AG08395 (cell line): ENCODE results near the gene PIGU.
"Not testable (repeated sequence)": the region's sequence is repeated elsewhere in the genome, so short reads cannot be mapped to it uniquely, and the experiment has no call there.

ENCODE experiments used
- DNase-seq: peaks from one replicate; pipeline ENCODE4 v3.0.0; 2012; ENCODE audit warnings: mixed read lengths, low spot score

The PIGU gene

DNA sequence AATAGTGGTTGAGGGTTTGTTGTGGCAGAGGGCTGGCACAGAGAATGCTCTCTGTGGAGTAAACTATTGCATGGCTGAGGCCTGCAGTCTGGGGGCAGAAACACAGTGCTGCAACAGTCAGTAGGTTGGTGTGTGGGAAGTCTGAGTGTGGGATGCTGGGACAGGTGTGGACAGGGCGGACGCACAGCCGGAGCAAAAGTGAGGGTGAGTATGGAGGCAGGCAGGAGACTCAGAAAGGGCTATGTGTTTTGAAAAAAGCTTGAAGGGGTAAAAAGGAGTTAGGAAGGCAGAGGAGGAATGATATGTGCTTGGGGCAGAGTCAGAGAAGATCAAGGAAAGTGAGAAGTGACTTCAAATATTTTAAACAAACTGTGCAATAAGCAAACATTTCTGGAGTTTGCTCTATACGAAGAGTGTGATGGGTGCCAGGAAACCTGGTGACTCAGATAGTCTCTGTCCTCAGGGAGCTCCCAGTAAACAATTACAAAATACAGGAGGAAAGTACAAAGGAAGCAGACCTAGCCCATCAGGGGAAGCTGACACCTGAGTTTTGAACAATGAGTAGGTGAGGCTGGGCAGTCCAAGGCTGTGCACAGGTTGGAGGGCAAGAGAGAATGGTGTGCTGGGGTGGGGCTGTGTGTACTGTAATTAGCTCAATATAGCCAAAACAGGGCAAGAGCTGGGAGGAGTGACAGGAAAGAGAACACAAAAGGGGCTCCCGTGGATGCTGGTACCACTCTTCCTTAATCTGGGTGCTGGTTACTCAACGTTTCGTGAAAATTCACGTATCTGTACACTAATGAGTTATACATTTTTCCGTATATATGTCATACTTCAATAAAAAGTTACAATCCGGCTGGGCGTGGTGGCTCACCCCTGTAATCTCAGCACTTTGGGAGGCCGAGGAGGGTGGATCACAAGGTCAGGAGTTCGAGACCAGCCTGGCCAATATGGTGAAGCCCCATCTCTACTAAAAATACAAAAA is 55.2 kb downstream of the PIGU start:
- DNase-seq, result peak; percentile 23

DNA sequence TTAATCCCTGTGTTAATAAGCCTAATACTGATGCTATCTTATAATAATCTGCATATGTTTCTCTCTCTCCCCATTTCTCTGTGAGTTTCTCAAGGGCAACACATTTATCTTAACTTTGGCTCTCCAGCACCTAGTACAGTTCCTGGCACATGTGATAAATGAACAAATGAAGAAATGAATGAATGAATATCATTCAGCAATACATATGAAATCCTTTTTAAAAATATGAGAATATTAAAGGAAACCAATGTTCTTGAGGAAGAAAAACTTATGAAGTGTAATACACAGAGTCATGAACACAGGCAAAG is 55.9 kb downstream of the PIGU start:
- DNase-seq, result no peak

DNA sequence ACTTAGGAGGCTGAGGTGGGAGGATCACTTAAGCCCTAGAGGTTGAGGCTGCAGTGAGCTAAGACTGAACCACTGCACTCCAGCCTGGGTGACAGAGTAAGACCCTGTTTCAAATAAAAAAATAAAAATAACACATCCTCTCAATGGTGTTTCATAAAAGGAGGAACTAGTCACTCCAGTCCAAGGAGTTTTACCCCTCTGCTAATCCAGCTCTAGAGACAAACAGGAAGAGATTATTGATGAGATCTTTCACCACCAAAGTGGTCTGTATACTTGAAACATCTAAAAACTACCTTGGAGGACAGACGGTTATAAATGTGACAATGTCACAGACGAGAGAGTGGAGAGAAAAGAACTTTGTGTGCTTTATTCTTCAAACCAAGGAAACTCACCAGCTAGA is 58.2 kb downstream of the PIGU start:
- no peak for DNase-seq

DNA sequence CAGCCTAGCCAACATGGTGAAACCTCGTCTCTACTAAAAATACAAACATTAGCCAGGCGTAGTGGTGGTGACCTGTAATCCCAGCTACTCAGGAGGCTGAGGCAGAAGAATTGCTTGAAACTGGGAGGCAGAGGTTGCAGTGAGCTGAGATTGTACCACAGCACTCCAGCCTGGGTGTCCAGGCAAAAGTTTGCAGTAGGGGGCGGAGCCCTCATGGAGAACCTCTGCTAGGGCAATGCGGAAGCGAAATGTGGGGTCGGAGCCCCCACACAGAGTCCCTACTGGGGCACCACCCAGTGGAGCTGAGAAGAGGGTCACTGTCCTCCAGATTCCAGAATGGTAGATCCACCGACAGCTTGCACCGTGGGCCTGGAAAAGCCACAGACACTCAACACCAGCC is 60.0 kb downstream of the PIGU start:
- DNase-seq, result not testable (repeated sequence)

DNA sequence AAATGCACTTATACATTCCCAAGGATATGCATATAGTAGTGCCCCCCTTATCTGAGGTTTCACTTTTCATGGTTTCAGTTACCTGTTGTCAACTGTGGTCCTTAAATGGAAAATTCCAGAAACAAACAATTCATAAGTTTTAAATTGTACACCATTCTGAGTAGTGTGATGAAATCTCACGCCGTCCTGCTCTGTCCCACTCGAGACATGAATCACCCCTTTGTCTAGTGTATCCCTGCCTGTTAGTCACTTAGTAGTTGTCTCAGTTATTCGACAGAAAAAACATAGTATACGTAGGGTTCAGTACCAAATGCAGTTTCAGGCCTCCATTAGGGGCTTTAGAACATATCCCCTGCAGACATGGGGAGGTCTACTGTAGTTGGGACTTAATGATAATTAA is 61.4 kb downstream of the PIGU start:
- no peak for DNase-seq

DNA sequence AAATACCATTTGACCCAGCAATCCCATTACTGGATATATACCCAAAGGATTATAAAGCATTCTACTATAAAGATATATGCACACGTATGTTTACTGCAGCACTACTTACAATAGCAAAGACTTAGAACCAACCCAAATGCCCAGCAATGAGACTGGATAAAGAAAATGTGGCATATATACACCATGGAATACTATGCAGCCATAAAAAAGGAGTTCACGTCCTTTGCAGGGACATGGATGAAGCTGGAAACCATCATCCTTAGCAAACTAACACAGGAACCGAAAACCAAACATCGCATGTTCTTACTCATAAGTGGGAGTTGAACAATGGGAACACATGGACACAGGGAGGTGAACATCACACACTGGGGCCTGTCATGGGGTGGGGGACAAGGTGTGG is 64.9 kb downstream of the PIGU start:
- not testable (repeated sequence) for DNase-seq

DNA sequence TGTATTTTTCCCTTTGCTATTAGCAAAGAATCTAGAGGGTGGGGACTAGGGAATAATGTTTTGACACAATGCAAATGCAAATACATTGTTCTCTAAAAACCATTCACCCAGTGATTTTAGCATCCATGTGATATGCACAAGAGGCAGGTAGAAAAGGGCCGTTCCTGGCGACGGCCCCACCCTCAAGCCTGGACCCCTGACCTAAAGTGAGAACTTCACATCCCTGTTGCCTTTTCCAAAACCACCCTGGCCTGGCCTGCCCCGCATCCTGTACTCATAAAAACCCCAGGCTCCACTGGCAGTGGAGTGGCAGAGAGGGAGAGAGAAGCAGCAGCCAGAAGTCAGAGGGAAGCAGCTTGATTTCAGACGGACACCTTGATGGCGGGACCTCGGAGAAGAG is 69.8 kb downstream of the PIGU start:
- DNase-seq, result no peak

DNA sequence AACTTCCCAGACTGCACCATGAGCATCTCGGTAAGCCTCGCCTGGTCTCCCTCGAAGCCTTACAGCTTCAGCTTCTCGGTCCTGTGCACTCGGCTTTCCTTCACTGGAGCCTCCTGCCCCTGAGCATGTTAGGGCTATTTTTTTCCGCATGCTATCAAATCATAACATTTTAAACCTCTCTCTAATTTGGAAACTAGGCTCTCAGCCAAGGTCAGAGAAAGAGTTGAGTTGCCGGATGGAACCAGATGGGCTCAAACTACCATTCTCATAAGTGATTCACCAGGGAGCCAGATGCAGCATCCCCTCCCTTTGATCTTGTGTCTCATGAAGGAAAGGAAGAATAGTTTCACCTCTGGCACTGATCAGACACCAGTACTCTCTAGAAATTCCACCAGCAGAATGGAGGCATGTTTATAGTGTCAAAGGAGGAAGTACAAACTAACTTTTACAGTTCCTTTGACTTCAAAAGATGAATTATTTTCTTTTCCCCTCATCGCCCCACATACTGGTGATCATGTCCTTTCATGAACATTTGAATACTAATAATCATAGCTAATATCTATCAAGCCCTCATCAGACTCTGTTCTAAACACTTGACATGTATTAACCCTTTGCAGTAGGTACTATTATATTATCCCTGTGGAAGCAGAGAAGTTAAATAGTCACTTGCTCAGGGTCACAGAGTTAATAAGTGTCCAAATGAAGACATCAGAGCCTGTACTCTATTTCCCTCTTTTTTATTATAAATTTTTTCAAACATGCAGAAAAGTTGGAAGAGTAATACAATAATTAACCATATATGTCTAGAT is 71.7 kb downstream of the PIGU start:
- peak; percentile 79 for DNase-seq

DNA sequence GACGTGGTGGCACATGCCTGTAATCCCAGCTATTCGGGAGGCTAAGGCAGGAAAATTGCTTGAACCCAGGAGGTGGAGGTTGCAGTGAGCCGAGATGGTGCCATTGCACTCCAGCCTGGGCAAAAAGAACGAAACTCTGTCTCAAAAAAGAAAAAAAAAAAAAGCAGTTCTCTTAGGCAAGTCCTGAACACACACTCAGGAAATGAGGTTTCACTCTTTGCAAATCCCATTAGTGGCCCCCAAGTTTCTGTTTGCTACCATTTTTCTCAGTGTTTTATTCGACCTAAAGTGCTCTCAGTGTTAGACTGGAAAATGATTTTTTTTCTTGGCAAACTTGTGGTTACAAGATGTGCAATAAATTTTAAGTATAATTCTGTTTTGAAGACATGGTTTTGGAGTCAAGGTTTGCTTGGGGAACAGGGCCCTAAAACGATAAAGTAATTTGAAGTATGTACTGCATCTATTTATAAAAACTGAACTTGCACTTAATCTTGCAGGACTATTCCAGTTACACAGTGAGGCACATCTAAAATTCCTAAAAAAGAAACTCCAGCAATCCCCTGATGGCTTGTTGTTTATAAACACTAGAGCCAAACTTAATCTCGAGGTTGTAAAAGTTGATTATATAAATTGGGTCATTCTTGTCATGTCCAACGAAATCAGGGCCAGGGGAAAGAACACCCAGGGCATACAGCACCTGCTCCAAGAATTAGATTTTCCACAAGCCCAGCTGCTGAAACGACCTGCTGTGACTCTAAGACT is 75.8 kb downstream of the PIGU start:
- no peak for DNase-seq

DNA sequence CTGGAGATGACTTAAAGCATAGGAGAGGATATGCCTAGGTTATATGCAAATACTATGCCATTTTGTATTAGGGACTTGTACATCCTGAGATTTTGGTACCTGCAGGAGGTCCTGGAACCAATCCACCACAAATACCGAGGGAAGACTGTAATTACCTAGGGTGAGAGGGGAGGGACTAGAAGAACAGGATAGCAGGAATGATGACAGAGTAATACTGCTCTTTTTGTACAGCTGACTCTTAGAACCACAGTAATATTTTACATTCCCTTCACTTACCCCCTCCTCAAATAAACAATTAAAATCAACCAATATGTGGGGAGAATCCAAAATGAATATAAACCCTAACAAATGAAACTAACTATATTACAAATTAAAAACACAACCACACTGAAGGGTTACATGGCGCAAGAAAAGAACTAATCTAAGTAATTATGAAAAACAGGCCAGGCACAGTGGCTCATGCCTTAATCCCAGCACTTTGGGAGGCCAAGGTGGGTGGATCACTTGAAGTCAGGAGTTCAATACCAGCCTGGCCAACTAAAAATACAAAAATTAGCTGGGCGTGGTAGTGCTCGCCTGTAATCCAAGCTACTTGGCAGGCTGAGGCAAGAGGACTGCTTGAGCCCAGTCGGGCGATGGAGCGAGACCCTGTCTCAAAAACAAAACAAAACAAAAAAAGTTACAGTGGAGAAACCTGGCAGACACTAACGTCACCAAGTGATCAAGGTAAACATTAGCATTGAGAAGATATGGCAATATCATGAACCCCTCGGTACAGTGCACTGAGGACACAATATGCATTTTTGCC is 81.3 kb downstream of the PIGU start:
- DNase-seq, result no peak

DNA sequence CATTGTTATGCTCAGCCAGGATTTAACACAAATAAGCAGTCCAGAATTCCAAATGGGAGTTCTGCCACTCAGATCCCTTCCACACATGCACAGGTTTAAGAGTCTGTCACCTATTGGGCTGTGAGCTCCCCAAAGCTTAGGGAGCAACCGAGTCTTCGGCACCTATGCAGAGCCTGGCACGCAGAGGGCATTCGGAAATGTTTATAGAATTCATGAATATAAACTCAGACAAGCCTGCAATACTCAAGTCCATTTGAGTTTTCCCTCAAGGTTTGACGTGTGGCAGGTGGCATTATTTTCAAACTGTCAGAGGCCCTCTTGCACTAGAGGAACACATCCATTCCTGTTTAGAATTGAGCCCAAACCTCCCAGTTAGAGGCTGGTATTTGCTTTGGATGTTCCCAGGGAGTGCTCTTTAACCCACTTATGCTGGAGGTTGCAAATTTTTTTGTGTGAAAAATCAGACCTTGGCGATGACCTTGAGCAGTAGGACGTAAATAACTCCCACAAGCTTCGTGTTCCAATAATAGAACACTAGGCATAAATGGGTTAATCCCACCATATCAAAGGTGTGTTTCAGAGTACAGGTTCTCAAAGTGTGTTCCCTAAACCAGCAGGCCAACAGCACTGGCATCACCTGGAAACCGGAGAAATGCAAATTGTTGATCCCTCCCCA is 90.3 kb downstream of the PIGU start:
- no peak for DNase-seq

DNA sequence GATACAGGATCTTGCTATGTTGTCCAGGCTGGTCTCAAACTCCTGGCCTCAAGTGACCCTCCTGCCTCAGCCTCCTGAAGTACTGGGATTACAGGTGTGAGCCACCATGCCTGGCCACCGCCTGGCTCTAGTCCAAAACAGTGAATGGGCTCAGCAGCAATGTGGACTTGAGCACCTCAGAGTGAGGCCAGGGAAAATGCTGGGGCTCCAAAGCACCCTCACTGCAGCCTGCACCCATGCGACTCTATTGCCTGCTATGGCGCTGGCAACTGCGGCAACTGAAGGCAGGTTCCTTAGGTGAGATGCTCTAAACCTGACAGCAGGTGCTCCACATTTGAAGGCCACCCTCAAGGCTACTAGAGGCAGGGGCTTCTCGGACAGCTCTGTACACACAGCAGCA is 91.9 kb downstream of the PIGU start:
- DNase-seq, result no peak

DNA sequence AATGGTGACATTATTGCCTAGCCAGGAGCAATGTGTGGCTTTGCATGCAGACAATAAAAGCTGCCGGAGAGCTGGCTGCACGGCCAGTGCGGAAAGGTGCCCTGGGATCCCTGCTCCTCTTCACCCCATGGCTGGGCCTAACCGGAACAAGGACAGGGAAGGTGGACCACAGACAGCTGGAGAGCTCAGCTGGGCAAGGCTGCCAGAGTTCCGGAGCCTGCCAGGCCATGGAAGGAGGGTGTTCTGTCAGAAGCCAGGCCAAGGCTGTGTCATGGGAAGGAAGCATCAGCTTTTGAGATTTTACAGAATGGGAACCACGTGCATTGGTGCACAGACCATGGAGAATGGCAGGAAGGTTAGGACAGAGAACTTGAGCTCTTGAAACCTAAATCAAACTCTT is 93.3 kb downstream of the PIGU start:
- DNase-seq, result peak; percentile 27

DNA sequence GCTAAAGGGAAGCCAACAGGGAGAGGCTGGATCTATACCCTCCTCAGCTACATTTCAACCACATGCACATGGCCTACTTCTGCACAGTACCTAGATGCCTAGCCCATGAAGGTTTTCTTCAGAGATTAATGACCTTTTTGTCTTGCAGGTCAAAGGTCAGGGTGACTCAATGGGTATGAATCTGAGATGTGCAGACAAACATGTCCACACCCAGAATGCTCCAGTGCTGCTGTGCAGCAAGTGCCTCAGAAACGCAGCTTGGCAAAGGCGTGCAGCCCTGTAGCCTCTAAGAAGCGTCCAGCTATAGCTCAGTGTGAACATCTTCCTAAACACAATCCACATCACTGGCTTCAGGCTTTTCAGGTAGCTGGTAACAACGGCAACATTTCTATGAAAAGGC is 94.0 kb downstream of the PIGU start:
- DNase-seq, result no peak

DNA sequence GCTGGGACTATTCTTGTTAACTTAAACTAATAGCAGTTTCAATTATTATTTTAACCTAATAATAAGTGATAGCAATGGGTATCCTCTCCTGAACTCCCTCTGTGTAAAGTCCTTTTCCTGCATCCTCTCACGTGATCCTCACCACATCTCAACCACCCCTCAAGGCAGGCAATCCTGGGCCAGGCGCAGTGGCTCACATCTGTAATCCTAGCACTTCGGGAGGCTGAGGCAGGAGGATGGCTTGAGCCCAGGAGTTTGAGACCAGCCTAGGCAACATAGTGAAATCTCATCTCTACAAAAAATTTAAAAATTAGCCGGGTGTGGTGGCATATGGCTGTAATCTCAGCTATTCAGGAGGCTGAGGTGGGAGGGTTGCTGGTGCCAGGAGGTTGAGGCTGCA is 94.7 kb downstream of the PIGU start:
- DNase-seq, result no peak

DNA sequence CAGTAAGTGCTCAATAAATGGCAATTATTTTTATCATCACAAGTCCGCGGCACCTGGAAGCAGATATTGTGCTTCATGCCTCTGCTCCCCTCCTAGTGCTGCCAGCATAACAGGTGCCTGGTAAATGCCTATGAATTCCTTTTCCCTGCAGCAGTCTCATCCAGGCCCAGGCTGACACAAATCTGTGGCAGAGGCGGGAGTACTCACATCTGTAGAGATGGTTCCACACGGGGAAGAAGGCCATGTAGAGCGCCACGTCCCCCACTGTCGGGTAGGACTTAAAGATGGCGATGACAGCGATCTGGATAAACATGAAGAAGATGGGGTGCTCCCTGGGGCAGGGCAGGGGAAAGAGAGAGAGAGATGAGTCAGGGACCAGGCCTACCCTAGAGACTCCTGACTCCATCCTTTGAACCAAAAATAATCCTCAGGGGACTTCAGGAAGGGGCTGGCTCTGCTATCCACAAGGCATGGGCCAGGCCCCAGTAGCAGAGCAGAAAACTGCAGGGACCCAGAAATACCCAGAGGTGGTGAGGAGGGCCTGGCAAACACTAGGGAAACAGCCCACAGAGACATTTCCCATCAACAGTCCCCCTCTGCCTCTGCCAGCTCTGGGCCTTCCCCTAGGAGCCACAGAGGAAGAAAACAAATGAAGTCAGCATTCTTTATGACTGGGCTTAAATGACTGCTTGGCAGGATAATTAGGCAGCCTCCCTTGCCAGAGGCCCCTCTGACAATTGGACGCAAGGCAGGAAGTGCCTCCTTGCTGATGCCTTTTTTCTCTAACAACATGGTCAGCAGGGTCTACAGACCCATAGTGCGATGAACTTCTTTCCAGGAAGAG is 95.3 kb downstream of the PIGU start:
- peak; percentile 59 for DNase-seq

DNA sequence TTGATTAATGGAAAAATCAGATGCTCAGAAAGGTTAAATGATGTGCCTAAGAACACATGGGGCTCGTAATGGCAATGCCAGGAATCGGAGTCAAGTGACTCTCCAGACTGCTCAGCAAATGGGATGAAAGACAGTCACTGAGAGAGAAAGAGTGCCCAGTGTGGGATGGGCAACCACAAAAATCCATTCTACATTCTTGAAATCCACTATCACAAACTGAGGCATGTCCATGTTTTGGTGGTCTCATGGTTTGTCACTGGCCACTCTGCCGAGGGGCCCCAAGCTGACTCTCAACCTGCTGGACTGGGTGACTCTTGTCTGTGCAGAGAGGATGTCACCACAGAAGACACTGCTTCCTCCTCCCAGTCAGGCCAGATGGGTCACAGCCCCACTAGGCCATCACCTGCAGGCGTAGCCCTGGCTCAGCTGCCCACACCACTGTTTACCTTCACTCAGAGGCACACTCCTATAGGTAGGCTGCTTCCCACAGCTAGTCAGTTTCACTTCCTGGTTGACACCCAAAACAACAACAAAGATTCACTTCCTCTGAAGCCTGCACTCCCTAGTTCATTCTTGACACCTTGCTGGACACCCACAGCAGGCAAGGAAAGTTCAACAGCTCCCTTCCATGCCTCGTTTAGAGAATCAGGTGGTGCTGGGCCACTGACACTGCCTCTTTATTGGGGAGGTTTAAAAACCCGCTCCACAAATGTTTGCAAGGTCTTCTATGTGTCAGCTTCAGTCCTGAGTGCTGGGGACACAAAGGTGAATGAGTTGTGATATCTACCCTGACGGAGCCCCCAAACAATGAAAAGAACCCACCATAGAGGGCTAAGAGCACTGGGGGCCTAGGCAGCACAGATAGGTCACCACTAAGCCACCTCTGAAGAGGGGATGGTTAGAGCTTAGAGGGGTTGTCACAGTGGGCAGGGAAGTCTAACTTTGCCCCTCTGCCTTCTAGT is 96.6 kb downstream of the PIGU start:
- DNase-seq, result no peak

DNA sequence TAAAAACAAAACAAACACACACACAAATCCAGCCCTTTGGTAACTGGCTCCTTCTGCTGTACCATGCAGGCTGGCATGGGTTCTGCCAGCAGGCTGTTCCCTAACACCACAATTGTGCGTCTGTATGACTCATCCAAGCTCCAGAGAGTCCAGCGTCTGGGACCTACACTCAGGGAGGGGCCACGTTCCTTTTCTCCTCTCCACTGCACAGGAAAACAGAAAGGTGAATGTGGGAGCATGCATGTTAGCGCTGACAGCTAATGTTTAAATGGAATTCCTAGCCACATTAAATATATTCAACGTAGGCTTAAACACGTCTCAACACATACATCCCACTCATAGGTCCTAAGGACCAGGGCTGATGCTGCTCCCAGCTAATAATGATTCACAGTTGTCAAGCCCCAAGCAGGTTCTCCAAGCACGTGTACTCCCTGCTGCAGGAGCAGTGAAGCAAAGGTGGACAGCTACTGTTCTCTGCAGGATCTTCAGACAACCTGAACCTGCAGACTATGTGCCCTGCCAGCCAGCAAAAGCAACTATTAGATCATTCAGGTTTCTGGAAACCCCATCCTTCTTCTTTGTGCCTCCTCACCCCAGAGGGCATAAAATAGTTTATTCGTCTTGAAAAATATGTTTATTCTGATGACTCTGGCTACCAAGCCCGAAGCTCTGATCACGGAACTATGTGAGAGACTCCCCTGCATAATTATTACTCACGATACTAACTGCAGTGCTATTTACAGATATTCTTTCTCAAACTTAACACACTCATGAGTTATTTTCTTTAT is 97.5 kb downstream of the PIGU start:
- peak; percentile 75 for DNase-seq
